Mesodermal cell (in vitro differentiated cells): ENCODE measurements around the gene RNF6.

Experiments used
- H3K27ac ChIP-seq: 2 replicates; pipeline ENCODE4 v1.7.0; 2013; ENCODE audit warnings: mild to moderate bottlenecking, low read depth, low read length, moderate library complexity; ENCODE audit not compliant: severe bottlenecking
- H3K36me3 ChIP-seq: 2 replicates; pipeline ENCODE4 v1.7.1; 2013; ENCODE audit warnings: mild to moderate bottlenecking, low read length, moderate library complexity; ENCODE audit not compliant: control insufficient read depth, insufficient read depth
- H3K4me1 ChIP-seq: one replicate; pipeline ENCODE4 v1.7.1; 2013; ENCODE audit warnings: mild to moderate bottlenecking, low read length; ENCODE audit not compliant: insufficient read depth, control insufficient read depth, poor library complexity, severe bottlenecking
- H3K4me3 ChIP-seq: 2 replicates; pipeline ENCODE4 v1.7.0; 2013; ENCODE audit warnings: low read length, control low read depth, mild to moderate bottlenecking; ENCODE audit not compliant: insufficient read depth, poor library complexity, severe bottlenecking; ENCODE audit errors: extremely low read depth
- H3K9me3 ChIP-seq: 2 replicates; pipeline ENCODE4 v1.7.1; 2013; ENCODE audit warnings: mild to moderate bottlenecking, low read length, moderate library complexity; ENCODE audit not compliant: control insufficient read depth
- WGBS, 2 experiments: methylation state at CpG; one replicate each; pipeline ENCODE4 v1.1.5; 2013; ENCODE audit warnings: missing lambda C conversion rate in 2 of 2; ENCODE audit not compliant: insufficient coverage in 2 of 2; 5-methylcytosine and 5-hydroxymethylcytosine counted together

Gene RNF6

GRCh38 chr13:26198116-26198515 is 24.0 kb downstream of the RNF6 start:
- H3K4me1 ChIP-seq = peaks cover 14% of the 10 kb centered on the region
- H3K36me3 ChIP-seq = no peaks in the 10 kb centered on the region
- H3K27ac ChIP-seq = no peak overlapping the region
- no peak overlapping the region for H3K4me3 ChIP-seq
- peaks cover 3% of the 10 kb centered on the region for H3K9me3 ChIP-seq

GRCh38 chr13:26197298-26197697 is 24.8 kb downstream of the RNF6 start:
- H3K4me1 ChIP-seq = peaks cover 9% of the 10 kb centered on the region
- H3K4me3 ChIP-seq = no peak overlapping the region
- no peaks in the 10 kb centered on the region for H3K36me3 ChIP-seq
- no peak overlapping the region for H3K27ac ChIP-seq
- H3K9me3 ChIP-seq = peaks cover 3% of the 10 kb centered on the region

GRCh38 chr13:26186995-26187394 is 35.1 kb downstream of the RNF6 start:
- Histone ChIP-seq H3K4me3 (peak overlapping the region; percentile 30), H3K27ac (no peak overlapping the region), H3K9me3 (no peaks in the 10 kb centered on the region), H3K4me1 (no peaks in the 10 kb centered on the region), H3K36me3 (no peaks in the 10 kb centered on the region)
- WGBS, 2 experiments = 87 to 88% methylated on average over 20 to 22 of the region's 22 CpGs

- H3K27ac ChIP-seq = no peak overlapping the region
- 12 to 14% methylated on average over 60 to 66 of the region's 76 CpGs for WGBS, 2 experiments
Measured at GRCh38 chr13:26186118-26186870, 35.8 kb downstream of the RNF6 start.

GRCh38 chr13:26185720-26186117 is 36.4 kb downstream of the RNF6 start:
- Histone ChIP-seq H3K9me3 (no peaks in the 10 kb centered on the region), H3K27ac (no peak overlapping the region), H3K4me1 (no peaks in the 10 kb centered on the region), H3K36me3 (no peaks in the 10 kb centered on the region), H3K4me3 (peak overlapping the region; percentile 30)
- 57 to 76% methylated on average over 4 to 5 of the region's 8 CpGs for WGBS, 2 experiments

More at GRCh38 chr13:26186118-26186870, 35.8 kb downstream of the RNF6 start:
- no peaks in the 10 kb centered on the region for H3K9me3 ChIP-seq
- peak overlapping the region; percentile 30 for H3K4me3 ChIP-seq
- H3K36me3 ChIP-seq = no peaks in the 10 kb centered on the region
- H3K4me1 ChIP-seq = no peaks in the 10 kb centered on the region

GRCh38 chr13:26184791-26185250 is 37.3 kb downstream of the RNF6 start:
- H3K36me3 ChIP-seq = no peaks in the 10 kb centered on the region
- H3K4me1 ChIP-seq = no peaks in the 10 kb centered on the region
- no peak overlapping the region for H3K27ac ChIP-seq
- H3K9me3 ChIP-seq = no peaks in the 10 kb centered on the region
- WGBS, 2 experiments = 73 to 83% methylated on average over 5 to 6 of the region's 8 CpGs
- no peak overlapping the region for H3K4me3 ChIP-seq

GRCh38 chr13:26183416-26183815 is 38.7 kb downstream of the RNF6 start:
- H3K4me3 ChIP-seq = no peak overlapping the region
- no peaks in the 10 kb centered on the region for H3K9me3 ChIP-seq
- no peak overlapping the region for H3K27ac ChIP-seq
- no peaks in the 10 kb centered on the region for H3K4me1 ChIP-seq
- whole genome bisulfite sequencing, 2 experiments = 100% methylated on average over 1 of the region's 2 CpGs; no CpG with 5 or more reads in 1 of the 2 experiments
- no peaks in the 10 kb centered on the region for H3K36me3 ChIP-seq

- no CpG with 5 or more reads among the region's 2 CpGs for WGBS, 2 experiments
- Histone ChIP-seq H3K4me1 (no peaks in the 10 kb centered on the region), H3K9me3 (no peaks in the 10 kb centered on the region), H3K27ac (no peak overlapping the region), H3K4me3 (no peak overlapping the region), H3K36me3 (no peaks in the 10 kb centered on the region)
Measured at GRCh38 chr13:26179344-26179743, 42.8 kb downstream of the RNF6 start.

- H3K9me3 ChIP-seq = no peaks in the 10 kb centered on the region
- H3K27ac ChIP-seq = peak overlapping the region; percentile 30
- peaks cover 9% of the 10 kb centered on the region for H3K4me1 ChIP-seq
- 85 to 93% methylated on average over 3 of the region's 3 CpGs for WGBS, 2 experiments
- no peaks in the 10 kb centered on the region for H3K36me3 ChIP-seq
- H3K4me3 ChIP-seq = no peak overlapping the region
Measured at GRCh38 chr13:26168835-26169234, 53.3 kb downstream of the RNF6 start.

- Histone ChIP-seq H3K27ac (peak overlapping the region; percentile 30), H3K36me3 (no peaks in the 10 kb centered on the region), H3K4me3 (no peak overlapping the region), H3K4me1 (peaks cover 9% of the 10 kb centered on the region), H3K9me3 (no peaks in the 10 kb centered on the region)
- whole genome bisulfite sequencing, 2 experiments = 76 to 90% methylated on average over 2 of the region's 6 CpGs
Measured at GRCh38 chr13:26168237-26168814, 53.8 kb downstream of the RNF6 start.

- no peaks in the 10 kb centered on the region for H3K9me3 ChIP-seq
- WGBS, 2 experiments = 87 to 100% methylated on average over 1 to 3 of the region's 3 CpGs
- H3K4me1 ChIP-seq = peaks cover 9% of the 10 kb centered on the region
- no peak overlapping the region for H3K4me3 ChIP-seq
- no peaks in the 10 kb centered on the region for H3K36me3 ChIP-seq
- no peak overlapping the region for H3K27ac ChIP-seq
Measured at GRCh38 chr13:26163812-26164211, 58.3 kb downstream of the RNF6 start.
